BJ (cell line): ENCODE measurements around the gene KCTD17. TPM values are rescaled to one million over a fixed set of nuclear protein-coding genes. Genes with fewer than 3 reads are reported as not detected.
"Not testable (repeated sequence)": the region's sequence is repeated elsewhere in the genome, so short reads cannot be mapped to it uniquely, and the experiment has no call there.

ENCODE experiments used
- CTCF ChIA-PET: fragments of 350-600 bp; formaldehyde crosslinking; extraction: SDS; loops from one replicate; lab custom pipeline; 2021; ENCODE audit warnings: antibody characterized with exemption, inconsistent platforms; lab: Yijun Ruan, JAX
- POLR2A ChIA-PET: fragments of 300-600 bp; sonication (Branson Sonifier 250); formaldehyde crosslinking; extraction: SDS; loops from one replicate; lab custom pipeline; 2021; ENCODE audit warnings: antibody characterized with exemption; lab: Charles Lee
- DNase-seq: peaks from one replicate; pipeline ENCODE4 v3.0.0-alpha.2; 2011; ENCODE audit warnings: low read depth
- H3K27me3 ChIP-seq: 2 replicates; pipeline ENCODE4 v1.6.0; 2011; ENCODE audit warnings: low read length; ENCODE audit not compliant: control insufficient read depth, insufficient read depth
- H3K36me3 ChIP-seq: 2 replicates; pipeline ENCODE4 v1.5.1; 2011; ENCODE audit warnings: low read length; ENCODE audit not compliant: control insufficient read depth, insufficient read depth
- H3K4me3 ChIP-seq: 2 replicates; pipeline ENCODE4 v1.5.1; 2011; ENCODE audit warnings: low read depth, mild to moderate bottlenecking, control low read depth, low read length
- polyA plus RNA-seq: library from polyadenylated mRNA; depleted of rRNA; stranded (reverse); fragments of >200 nt; gene quantifications from 2 replicates; pipeline ENCODE4 v1.2.3, GENCODE V29; 2011
- TF ChIP-seq, protein P1 (sequence below): IDR thresholded peaks from 2 replicates; pipeline ENCODE4 v1.5.1; 2011; ENCODE audit warnings: low read depth, mild to moderate bottlenecking, control low read depth, inconsistent platforms, low read length, moderate library complexity; ENCODE audit not compliant: insufficient read depth

KCTD17 gene
- polyA plus RNA-seq, 1 experiment = 36.3 TPM

DNA sequence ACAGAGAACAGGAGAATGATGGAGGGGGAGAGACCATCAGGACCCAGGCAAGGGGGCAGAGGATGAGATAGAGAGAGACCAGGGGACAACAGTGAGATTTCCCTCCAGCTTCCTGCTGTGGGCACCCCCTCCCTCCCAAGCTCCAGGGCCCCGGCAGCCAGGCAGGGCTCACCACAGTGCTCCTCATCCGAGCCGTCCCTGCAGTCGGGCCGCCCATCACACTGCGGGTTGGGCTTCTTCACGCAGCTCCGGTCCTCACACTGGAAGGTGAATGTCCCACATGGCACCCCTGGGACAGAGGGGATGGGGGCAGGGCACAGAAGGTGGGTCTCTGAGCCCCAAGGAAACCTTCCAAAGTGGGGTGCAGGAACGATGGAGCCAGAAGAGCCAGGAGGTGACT, 19.2 kb downstream of the KCTD17 start:
- TF ChIP-seq, protein P1, sequence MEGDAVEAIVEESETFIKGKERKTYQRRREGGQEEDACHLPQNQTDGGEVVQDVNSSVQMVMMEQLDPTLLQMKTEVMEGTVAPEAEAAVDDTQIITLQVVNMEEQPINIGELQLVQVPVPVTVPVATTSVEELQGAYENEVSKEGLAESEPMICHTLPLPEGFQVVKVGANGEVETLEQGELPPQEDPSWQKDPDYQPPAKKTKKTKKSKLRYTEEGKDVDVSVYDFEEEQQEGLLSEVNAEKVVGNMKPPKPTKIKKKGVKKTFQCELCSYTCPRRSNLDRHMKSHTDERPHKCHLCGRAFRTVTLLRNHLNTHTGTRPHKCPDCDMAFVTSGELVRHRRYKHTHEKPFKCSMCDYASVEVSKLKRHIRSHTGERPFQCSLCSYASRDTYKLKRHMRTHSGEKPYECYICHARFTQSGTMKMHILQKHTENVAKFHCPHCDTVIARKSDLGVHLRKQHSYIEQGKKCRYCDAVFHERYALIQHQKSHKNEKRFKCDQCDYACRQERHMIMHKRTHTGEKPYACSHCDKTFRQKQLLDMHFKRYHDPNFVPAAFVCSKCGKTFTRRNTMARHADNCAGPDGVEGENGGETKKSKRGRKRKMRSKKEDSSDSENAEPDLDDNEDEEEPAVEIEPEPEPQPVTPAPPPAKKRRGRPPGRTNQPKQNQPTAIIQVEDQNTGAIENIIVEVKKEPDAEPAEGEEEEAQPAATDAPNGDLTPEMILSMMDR = no peak
- DNase-seq = no peak
- H3K27me3 ChIP-seq = peaks cover 22% of the 10 kb centered on the region
- ChIA-PET CTCF (interaction anchor here (1.1 to 1.3 kb wide), 2 partner anchors 11 to 129 kb away, joined by 4 to 5 read pairs; no protein-coding TSS in a partner anchor), POLR2A (no interaction called here)
- H3K36me3 ChIP-seq = no peaks in the 10 kb centered on the region
- no peak overlapping the region for H3K4me3 ChIP-seq

DNA sequence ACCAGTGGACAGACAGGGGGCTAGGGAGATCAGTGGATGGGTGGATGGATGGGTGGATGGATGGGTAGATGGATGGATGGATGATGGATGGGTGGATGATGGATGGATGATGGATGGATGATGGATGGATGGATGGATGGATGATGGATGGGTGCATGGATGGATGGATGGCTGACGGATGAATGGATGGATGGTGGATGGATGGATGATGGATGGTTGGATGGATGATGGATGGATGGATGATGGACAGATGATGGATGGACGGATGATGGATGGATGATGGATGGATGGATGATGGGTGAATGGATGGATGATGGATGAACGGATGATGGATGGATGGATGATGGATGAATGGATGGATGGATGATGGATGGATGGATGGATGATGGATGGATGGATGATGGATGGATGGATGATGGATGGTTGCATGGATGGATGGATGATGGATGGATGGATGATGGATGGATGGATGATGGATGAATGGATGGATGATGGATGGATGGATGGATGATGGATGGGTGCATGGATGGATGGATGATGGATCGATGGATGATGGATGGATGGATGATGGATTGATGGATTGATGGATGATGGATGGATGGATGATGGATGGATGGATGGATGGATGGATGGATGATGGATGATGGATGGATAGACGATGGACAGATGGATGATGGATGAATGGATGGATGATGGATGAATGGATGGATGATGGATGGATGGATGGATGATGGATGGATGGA, 20.5 kb downstream of the KCTD17 start:
- DNase-seq, H3K4me3 ChIP-seq, CTCF ChIA-PET, POLR2A ChIA-PET, H3K36me3 ChIP-seq: not testable (repeated sequence)
- peaks cover 25% of the 10 kb centered on the region for H3K27me3 ChIP-seq

DNA sequence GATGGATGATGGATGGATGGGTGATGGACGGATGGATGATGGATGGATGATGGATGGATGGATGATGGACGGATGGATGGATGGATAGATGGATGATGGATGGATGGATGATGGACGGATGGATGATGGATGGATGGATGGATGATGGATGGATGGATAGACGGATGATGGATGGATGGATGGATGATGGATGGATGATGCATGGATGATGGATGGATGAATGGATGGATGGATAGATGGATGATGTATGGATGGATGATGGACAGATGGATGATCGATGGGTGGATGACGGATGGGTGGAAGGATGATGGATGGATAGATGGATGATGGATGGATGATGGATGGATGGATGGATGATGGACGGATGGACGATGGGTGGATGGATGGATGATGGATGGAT, 21.1 kb downstream of the KCTD17 start:
- DNase-seq = no peak
- ChIA-PET POLR2A (no interaction called here), CTCF (no interaction called here)
- Histone ChIP-seq H3K27me3 (peaks cover 26% of the 10 kb centered on the region), H3K36me3 (no peaks in the 10 kb centered on the region), H3K4me3 (no peak overlapping the region)
- TF ChIP-seq, protein P1 = no peak

DNA sequence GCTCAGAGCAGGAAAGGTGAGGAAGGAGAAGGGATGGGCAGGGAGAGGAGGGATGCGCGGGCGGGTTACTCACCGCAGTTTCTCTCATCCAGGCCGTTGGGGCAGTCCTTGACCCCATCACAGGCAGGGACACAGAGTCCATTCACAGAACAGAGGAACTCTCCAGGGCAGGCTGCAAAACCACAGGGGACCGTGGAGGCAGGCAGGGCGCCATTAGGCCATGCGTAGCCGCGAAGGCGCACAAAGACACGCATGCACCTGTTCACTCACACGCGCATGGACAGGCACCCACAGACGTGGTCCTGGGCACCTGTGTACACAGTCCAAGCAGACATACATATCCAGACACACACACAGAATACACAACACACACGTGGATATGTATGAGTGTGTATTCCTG, 23.0 kb downstream of the KCTD17 start:
- TF ChIP-seq, protein P1 = no peak

DNA sequence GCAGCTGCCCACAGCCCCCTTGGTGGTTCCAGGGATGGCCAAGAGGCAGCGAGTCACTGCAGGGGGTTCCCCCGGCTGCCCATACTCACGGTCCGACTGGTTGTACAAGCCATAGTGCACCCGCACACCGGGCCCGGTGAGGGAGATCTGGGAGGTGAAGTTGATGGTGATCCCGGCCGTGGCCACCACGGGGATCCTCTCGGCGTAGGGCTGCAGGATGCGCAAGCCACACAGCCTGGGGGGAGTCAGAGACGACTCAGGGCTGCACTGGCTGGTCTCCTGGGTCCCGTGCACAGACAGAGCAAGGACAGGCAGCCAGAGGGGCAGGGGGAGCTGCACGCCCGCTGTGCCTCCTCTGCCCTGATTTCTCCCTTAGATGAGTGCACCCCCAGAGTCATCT, 23.5 kb downstream of the KCTD17 start:
- TF ChIP-seq, protein P1 = no peak
- CTCF ChIA-PET = no interaction called here
- POLR2A ChIA-PET = no interaction called here
- Histone ChIP-seq H3K27me3 (peaks cover 9% of the 10 kb centered on the region), H3K36me3 (no peaks in the 10 kb centered on the region), H3K4me3 (no peak overlapping the region)
- no peak for DNase-seq

More for the DNA sequence above, 23.0 kb downstream of the KCTD17 start:
- no peak for DNase-seq
- Histone ChIP-seq H3K4me3 (no peak overlapping the region), H3K36me3 (no peaks in the 10 kb centered on the region), H3K27me3 (peaks cover 13% of the 10 kb centered on the region)
- ChIA-PET CTCF (no interaction called here), POLR2A (no interaction called here)
